Fibroblast of mammary gland (primary cell): ENCODE results near the gene C18orf32.

Experiments used
- DNase-seq: peaks from one replicate; pipeline ENCODE4 v3.0.0-alpha.2; 2010; ENCODE audit warnings: low read depth
- H3K4me3 ChIP-seq: 2 replicates; pipeline ENCODE4 v1.5.1; 2011; ENCODE audit warnings: low read depth, mild to moderate bottlenecking, low read length, moderate library complexity; ENCODE audit not compliant: control insufficient read depth
- TF ChIP-seq, protein P1 (sequence below): conservative IDR thresholded peaks from 2 replicates; pipeline ENCODE4 v1.5.1; 2011; ENCODE audit warnings: low read depth, low read length, inconsistent platforms; ENCODE audit not compliant: control insufficient read depth, insufficient read depth

Gene C18orf32

GRCh38 chr18:49499046-49499637 is 12.1 kb upstream of the C18orf32 start:
- no peak for DNase-seq
- H3K4me3 ChIP-seq: no peak overlapping the region
- TF ChIP-seq, protein P1, sequence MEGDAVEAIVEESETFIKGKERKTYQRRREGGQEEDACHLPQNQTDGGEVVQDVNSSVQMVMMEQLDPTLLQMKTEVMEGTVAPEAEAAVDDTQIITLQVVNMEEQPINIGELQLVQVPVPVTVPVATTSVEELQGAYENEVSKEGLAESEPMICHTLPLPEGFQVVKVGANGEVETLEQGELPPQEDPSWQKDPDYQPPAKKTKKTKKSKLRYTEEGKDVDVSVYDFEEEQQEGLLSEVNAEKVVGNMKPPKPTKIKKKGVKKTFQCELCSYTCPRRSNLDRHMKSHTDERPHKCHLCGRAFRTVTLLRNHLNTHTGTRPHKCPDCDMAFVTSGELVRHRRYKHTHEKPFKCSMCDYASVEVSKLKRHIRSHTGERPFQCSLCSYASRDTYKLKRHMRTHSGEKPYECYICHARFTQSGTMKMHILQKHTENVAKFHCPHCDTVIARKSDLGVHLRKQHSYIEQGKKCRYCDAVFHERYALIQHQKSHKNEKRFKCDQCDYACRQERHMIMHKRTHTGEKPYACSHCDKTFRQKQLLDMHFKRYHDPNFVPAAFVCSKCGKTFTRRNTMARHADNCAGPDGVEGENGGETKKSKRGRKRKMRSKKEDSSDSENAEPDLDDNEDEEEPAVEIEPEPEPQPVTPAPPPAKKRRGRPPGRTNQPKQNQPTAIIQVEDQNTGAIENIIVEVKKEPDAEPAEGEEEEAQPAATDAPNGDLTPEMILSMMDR: no peak

DNA sequence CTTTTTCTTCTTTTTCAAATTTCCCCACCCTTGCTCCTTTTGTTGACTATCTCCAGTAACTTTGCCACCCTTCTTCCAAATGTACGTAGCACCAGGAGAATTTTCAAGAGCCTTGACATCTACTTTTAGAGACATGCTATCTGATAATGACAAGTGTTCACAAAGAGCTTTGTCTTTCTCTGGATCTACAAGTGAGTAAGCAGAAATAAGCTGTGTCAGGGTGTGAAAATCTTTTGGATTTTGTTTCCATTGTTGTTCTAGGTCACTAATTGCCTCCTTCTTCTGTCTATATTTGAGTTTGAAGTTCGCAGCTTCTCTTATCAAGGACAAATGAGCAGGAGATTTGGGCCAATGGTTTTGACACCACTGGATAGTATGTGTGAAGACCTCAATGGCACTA is 8.4 kb upstream of the C18orf32 start:
- DNase-seq: no peak
- TF ChIP-seq, protein P1: no peak
- H3K4me3 ChIP-seq: no peak overlapping the region

- TF ChIP-seq, protein P1: no peak
- no peak overlapping the region for H3K4me3 ChIP-seq
- no peak for DNase-seq
Measured at GRCh38 chr18:49495076-49495475, 8.0 kb upstream of the C18orf32 start.

GRCh38 chr18:49494660-49495059 is 7.6 kb upstream of the C18orf32 start:
- TF ChIP-seq, protein P1: no peak
- DNase-seq: peak; percentile 33
- no peak overlapping the region for H3K4me3 ChIP-seq

DNA sequence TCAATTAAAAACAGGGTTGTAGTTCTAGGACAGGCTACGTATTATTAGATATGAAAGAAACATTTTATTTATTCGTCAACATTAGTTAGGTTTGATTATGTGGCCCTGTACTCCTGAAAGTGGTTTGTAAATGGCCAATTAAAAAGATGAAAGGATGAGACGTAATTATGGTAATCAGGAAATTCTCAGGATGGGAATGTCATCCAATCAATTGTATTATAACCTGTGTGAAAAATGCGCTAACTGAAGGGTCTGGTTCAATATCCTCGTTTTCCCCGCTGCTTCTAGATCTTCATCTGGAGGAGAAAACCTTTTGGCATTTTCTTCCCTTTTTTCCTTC is 5.6 kb upstream of the C18orf32 start:
- no peak for DNase-seq
- TF ChIP-seq, protein P1: no peak
- no peak overlapping the region for H3K4me3 ChIP-seq

DNA sequence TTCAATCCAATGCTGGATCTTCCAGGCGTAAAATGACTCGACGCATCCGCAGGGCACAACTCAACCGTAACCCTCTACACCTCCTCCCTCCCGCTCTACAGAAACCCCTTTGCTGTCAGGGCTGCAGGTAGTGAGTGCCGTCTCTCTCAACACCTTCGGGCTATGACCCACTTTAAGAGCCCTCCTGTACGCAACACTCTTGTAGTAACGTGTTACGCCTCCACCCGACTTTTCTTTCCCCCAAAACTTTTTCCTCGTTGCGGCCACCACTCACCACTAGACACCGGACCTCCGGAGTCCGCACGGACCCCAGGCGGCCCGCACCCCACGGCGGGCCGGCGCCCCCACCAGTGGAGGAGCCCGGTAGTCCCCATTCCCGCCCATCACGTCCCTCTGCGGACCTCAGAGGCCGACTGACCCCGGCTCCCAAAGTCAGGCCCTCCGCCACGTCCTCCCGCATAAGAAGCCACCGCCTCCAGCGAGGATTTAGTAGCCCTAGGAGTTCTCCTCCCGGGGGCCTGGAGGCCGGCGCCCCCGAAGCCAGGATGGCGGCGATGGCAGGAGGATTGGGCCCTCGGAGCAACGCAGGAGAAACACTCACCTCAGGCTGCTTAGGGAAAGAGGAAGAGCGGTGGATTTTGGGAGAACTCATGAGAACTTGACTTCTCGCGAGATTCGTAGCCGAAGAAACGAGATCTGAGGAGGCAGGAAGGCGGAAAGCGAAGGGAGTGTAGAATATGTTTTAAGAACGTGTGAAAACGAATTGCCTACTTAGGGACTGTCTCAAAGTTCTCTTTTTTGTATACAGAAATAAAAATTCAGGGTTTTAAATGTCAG is 5.0 kb upstream of the C18orf32 start, which contains the start of gene RPL17:
Gene RPL17, minus strand, starts transcription at position 609 of the 837 bp plus-strand sequence.
- peak within 1 kb of the TSS; percentile 99 for H3K4me3 ChIP-seq
- peak; percentile 100 for DNase-seq
- TF ChIP-seq, protein P1: no peak
